ENCODE results near the gene MMP20. TPM values are rescaled to one million over a fixed set of nuclear protein-coding genes. Genes with fewer than 3 reads are reported as not detected.

MMP20 gene
- total RNA-seq, 1 donor from 2014 or later, result 0.35 TPM

GRCh38 chr11:102623128-102623527, 2.0 kb downstream of the MMP20 start:
- DNase-seq (ENCODE audit: low spot score), result no peak

- no peak for DNase-seq (ENCODE audit: low spot score)
Measured at GRCh38 chr11:102622258-102622657, 2.9 kb downstream of the MMP20 start.

- DNase-seq (ENCODE audit: low spot score), result no peak
Measured at GRCh38 chr11:102620818-102621561, 4.1 kb downstream of the MMP20 start.

- DNase-seq (ENCODE audit: low spot score), result no peak
Measured at GRCh38 chr11:102620179-102620578, 5.0 kb downstream of the MMP20 start.

GRCh38 chr11:102617466-102618008, 7.6 kb downstream of the MMP20 start:
- no peak for DNase-seq (ENCODE audit: low spot score)

GRCh38 chr11:102615894-102616432, 9.2 kb downstream of the MMP20 start:
- no peak for DNase-seq (ENCODE audit: low spot score)

- DNase-seq (ENCODE audit: low spot score), result no peak
Measured at GRCh38 chr11:102615077-102615893, 9.8 kb downstream of the MMP20 start.

GRCh38 chr11:102614485-102614884, 10.6 kb downstream of the MMP20 start:
- no peak for DNase-seq (ENCODE audit: low spot score)

GRCh38 chr11:102614031-102614430, 11.1 kb downstream of the MMP20 start:
- DNase-seq (ENCODE audit: low spot score), result no peak

- no peak for DNase-seq (ENCODE audit: low spot score)
Measured at GRCh38 chr11:102613450-102613849, 11.7 kb downstream of the MMP20 start.

- DNase-seq (ENCODE audit: low spot score), result no peak
Measured at GRCh38 chr11:102611291-102611690, 13.8 kb downstream of the MMP20 start.

- DNase-seq (ENCODE audit: low spot score), result no peak
Measured at GRCh38 chr11:102610200-102610599, 14.9 kb downstream of the MMP20 start.

GRCh38 chr11:102608699-102609098, 16.4 kb downstream of the MMP20 start:
- DNase-seq (ENCODE audit: low spot score), result no peak

- no peak for DNase-seq (ENCODE audit: low spot score)
Measured at GRCh38 chr11:102604875-102605274, 20.3 kb downstream of the MMP20 start.

- DNase-seq (ENCODE audit: low spot score), result no peak
Measured at GRCh38 chr11:102604011-102604410, 21.1 kb downstream of the MMP20 start.

GRCh38 chr11:102603576-102603975, 21.6 kb downstream of the MMP20 start:
- no peak for DNase-seq (ENCODE audit: low spot score)

- no peak for DNase-seq (ENCODE audit: low spot score)
Measured at GRCh38 chr11:102603091-102603490, 22.0 kb downstream of the MMP20 start.

- DNase-seq (ENCODE audit: low spot score), result no peak
Measured at GRCh38 chr11:102600666-102601065, 24.5 kb downstream of the MMP20 start.

GRCh38 chr11:102599642-102600261, 25.4 kb downstream of the MMP20 start:
- DNase-seq (ENCODE audit: low spot score), result peak; percentile 58

- DNase-seq (ENCODE audit: low spot score), result peak; percentile 71
Measured at GRCh38 chr11:102598272-102598671, 26.9 kb downstream of the MMP20 start.

- peak; percentile 25 for DNase-seq (ENCODE audit: low spot score)
Measured at GRCh38 chr11:102596578-102596977, 28.6 kb downstream of the MMP20 start.

Measured in mucosa of gallbladder (tissue), 1 donor.